Stimulated activated CD4-positive, alpha-beta T cell treated with anti-CD3 and anti-CD28 coated beads, Interleukin-4, amount 100 ng/mL, for 4 hours (primary cell): ENCODE results near the gene IL4.

Experiments used
- DNase-seq, 2 experiments: peaks; one replicate each; pipeline ENCODE4 v3.0.0-alpha.2; 2020

Gene IL4

GRCh38 chr5:132658381-132659302, 15.1 kb upstream of the IL4 start:
- no peak for DNase-seq

- DNase-seq: no peak
Observed at GRCh38 chr5:132659598-132660493, 13.9 kb upstream of the IL4 start.

GRCh38 chr5:132661231-132662003, 12.4 kb upstream of the IL4 start:
- DNase-seq: no peak

- no peak for DNase-seq
Observed at GRCh38 chr5:132662004-132662401, 11.8 kb upstream of the IL4 start.

GRCh38 chr5:132662925-132663770, 10.6 kb upstream of the IL4 start:
- no peak for DNase-seq

GRCh38 chr5:132663771-132664695, 9.8 kb upstream of the IL4 start:
- no peak for DNase-seq

GRCh38 chr5:132664696-132665209, 9.0 kb upstream of the IL4 start:
- no peak for DNase-seq

GRCh38 chr5:132665574-132666080, 8.2 kb upstream of the IL4 start:
- DNase-seq: no peak

GRCh38 chr5:132666310-132667123, 7.3 kb upstream of the IL4 start:
- DNase-seq: no peak

- no peak for DNase-seq
Observed at GRCh38 chr5:132667309-132667708, 6.5 kb upstream of the IL4 start.

GRCh38 chr5:132667761-132668705, 5.8 kb upstream of the IL4 start:
- DNase-seq: no peak

GRCh38 chr5:132668706-132669454, 4.9 kb upstream of the IL4 start:
- DNase-seq: no peak

- no peak for DNase-seq
Observed at GRCh38 chr5:132669455-132669820, 4.4 kb upstream of the IL4 start.

GRCh38 chr5:132669966-132670882, 3.6 kb upstream of the IL4 start:
- DNase-seq: no peak

- DNase-seq: no peak
Observed at GRCh38 chr5:132671000-132671399, 2.8 kb upstream of the IL4 start.

GRCh38 chr5:132673488-132673887, 301 bp upstream of the IL4 start:
- DNase-seq: no peak
